OCI-LY1 (cell line): Measurements from ENCODE around the gene EHF.

Source experiments
- H2AFZ ChIP-seq: fragments of 200-600 bp; sonication (generic), shearing (Covaris generic); 2 replicates; pipeline ENCODE4 v1.6.0; 2014; ENCODE audit warnings: antibody characterized with exemption, mild to moderate bottlenecking, low read length
- H3F3A ChIP-seq: fragments of 200-600 bp; sonication (generic), shearing (Covaris generic); 2 replicates; pipeline ENCODE4 v1.6.0; 2014; ENCODE audit warnings: mild to moderate bottlenecking, antibody characterized with exemption, low read length, moderate library complexity; ENCODE audit not compliant: insufficient read depth
- H3K27ac ChIP-seq: fragments of 200-600 bp; sonication (generic); 2 replicates; pipeline ENCODE4 v1.5.1; 2014; ENCODE audit warnings: low read length, mixed run types, mild to moderate bottlenecking, low read depth; ENCODE audit not compliant: poor library complexity, severe bottlenecking
- H3K27me3 ChIP-seq: fragments of 200-600 bp; sonication (generic); 2 replicates; pipeline ENCODE4 v1.6.0; 2014; ENCODE audit warnings: antibody characterized with exemption, mild to moderate bottlenecking, low read length, moderate library complexity; ENCODE audit not compliant: insufficient read depth
- H3K36me3 ChIP-seq: fragments of 200-600 bp; sonication (generic); 2 replicates; pipeline ENCODE4 v1.6.1; 2014; ENCODE audit warnings: mild to moderate bottlenecking, antibody characterized with exemption, low read length, moderate library complexity, mixed read lengths; ENCODE audit not compliant: insufficient read depth
- H3K4me1 ChIP-seq: fragments of 200-600 bp; sonication (generic); 2 replicates; pipeline ENCODE4 v1.5.1; 2014; ENCODE audit warnings: mild to moderate bottlenecking, low read length, moderate library complexity; ENCODE audit not compliant: insufficient read depth, severe bottlenecking
- H3K4me2 ChIP-seq: fragments of 200-600 bp; sonication (generic), shearing (Covaris generic); 2 replicates; pipeline ENCODE4 v1.6.1; 2014; ENCODE audit warnings: low read length
- H3K4me3 ChIP-seq: fragments of 200-600 bp; sonication (generic); 2 replicates; pipeline ENCODE4 v1.5.1; 2014; ENCODE audit warnings: low read length, low read depth, mild to moderate bottlenecking, mixed read lengths; ENCODE audit not compliant: poor library complexity, severe bottlenecking
- H3K79me2 ChIP-seq: fragments of 200-600 bp; shearing (Covaris generic); 2 replicates; pipeline ENCODE4 v1.6.1; 2016; ENCODE audit warnings: mixed run types, low read length, mixed read lengths; ENCODE audit not compliant: insufficient read depth
- H3K9ac ChIP-seq: fragments of 200-600 bp; sonication (generic), shearing (Covaris generic); 2 replicates; pipeline ENCODE4 v1.6.1; 2014; ENCODE audit warnings: mild to moderate bottlenecking, low read length, mixed read lengths
- H3K9me2 ChIP-seq: fragments of 200-600 bp; sonication (generic), shearing (Covaris generic); 2 replicates; pipeline ENCODE4 v1.6.1; 2014; ENCODE audit warnings: low read depth, mild to moderate bottlenecking, low read length, mixed read lengths
- H3K9me3 ChIP-seq: fragments of 200-600 bp; shearing (Covaris generic); 2 replicates; pipeline ENCODE4 v1.6.1; 2014; ENCODE audit warnings: low read length, mixed read lengths
- H4K20me1 ChIP-seq: fragments of 200-600 bp; sonication (generic), shearing (Covaris generic); 2 replicates; pipeline ENCODE4 v1.6.0; 2016; ENCODE audit warnings: mild to moderate bottlenecking, low read length; ENCODE audit not compliant: insufficient read depth
- CTCF ChIP-seq: fragments of 200-600 bp; sonication (generic), shearing (Covaris generic); IDR thresholded peaks from 2 replicates; pipeline ENCODE4 v1.5.1; 2017; ENCODE audit warnings: mild to moderate bottlenecking, antibody characterized with exemption, low read length, moderate library complexity, mixed read lengths
- EZH2 ChIP-seq: fragments of 200-600 bp; sonication (generic), shearing (Covaris generic); IDR thresholded peaks from 2 replicates; pipeline ENCODE4 v1.8.0; 2017; ENCODE audit warnings: borderline replicate concordance, mixed run types, mild to moderate bottlenecking, antibody characterized with exemption, low read length, moderate library complexity, mixed read lengths

Gene EHF

GRCh38 chr11:34627197-34627596, 6.3 kb downstream of the EHF start:
- Histone ChIP-seq H3F3A (no peaks in the 10 kb centered on the region), H3K9me3 (no peaks in the 10 kb centered on the region), H4K20me1 (no peaks in the 10 kb centered on the region), H3K9me2 (no peaks in the 10 kb centered on the region), H3K27ac (no peak overlapping the region), H3K9ac (no peak overlapping the region), H3K4me3 (no peak overlapping the region), H3K36me3 (no peaks in the 10 kb centered on the region), H3K79me2 (no peaks in the 10 kb centered on the region), H3K4me2 (no peak overlapping the region), H3K27me3 (no peaks in the 10 kb centered on the region), H2AFZ (no peak overlapping the region), H3K4me1 (no peaks in the 10 kb centered on the region)
- TF ChIP-seq CTCF (no peak), EZH2 (no peak)

DNA sequence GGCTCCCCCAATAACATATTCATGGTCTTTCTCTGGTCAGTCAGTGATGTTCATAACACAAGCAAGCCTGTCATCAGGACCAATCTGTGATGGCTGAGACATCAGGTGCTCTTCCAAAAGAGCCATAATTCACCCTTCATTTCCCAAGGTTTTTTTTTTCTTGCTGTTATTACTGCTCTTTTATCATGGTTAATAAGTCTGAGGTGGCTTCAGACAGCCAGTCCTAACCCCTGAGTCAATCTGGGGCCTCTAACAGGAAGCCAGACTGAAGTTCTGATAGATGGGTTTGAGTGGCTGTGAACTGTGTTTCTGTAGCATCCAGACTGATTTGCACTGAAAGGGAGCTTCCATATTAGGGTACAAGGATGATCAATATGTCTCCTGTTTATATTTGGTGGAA, 8.8 kb downstream of the EHF start:
- H3K4me3 ChIP-seq, result no peak overlapping the region
- no peak overlapping the region for H3K9ac ChIP-seq
- H3K9me3 ChIP-seq, result no peaks in the 10 kb centered on the region
- H3K79me2 ChIP-seq, result no peaks in the 10 kb centered on the region
- H3K27me3 ChIP-seq, result no peaks in the 10 kb centered on the region
- H2AFZ ChIP-seq, result no peak overlapping the region
- no peak overlapping the region for H3K27ac ChIP-seq
- H3F3A ChIP-seq, result no peaks in the 10 kb centered on the region
- H3K4me1 ChIP-seq, result no peaks in the 10 kb centered on the region
- no peaks in the 10 kb centered on the region for H3K9me2 ChIP-seq
- H4K20me1 ChIP-seq, result no peaks in the 10 kb centered on the region
- TF ChIP-seq CTCF, result no peak
- no peak for TF ChIP-seq EZH2
- no peak overlapping the region for H3K4me2 ChIP-seq
- no peaks in the 10 kb centered on the region for H3K36me3 ChIP-seq

- Histone ChIP-seq H3K27me3 (no peaks in the 10 kb centered on the region), H3K27ac (no peak overlapping the region), H3K9ac (no peak overlapping the region), H3K4me2 (no peak overlapping the region), H3F3A (no peaks in the 10 kb centered on the region), H3K79me2 (no peaks in the 10 kb centered on the region), H4K20me1 (no peaks in the 10 kb centered on the region), H3K36me3 (no peaks in the 10 kb centered on the region), H3K4me1 (no peaks in the 10 kb centered on the region), H3K4me3 (no peak overlapping the region), H3K9me2 (no peaks in the 10 kb centered on the region), H3K9me3 (no peaks in the 10 kb centered on the region), H2AFZ (no peak overlapping the region)
- TF ChIP-seq EZH2 (no peak), CTCF (no peak)
These were observed 9.7 kb downstream of the EHF start for GRCh38 chr11:34630544-34630943.
